ENCODE results near the gene PHC3.

DNA sequence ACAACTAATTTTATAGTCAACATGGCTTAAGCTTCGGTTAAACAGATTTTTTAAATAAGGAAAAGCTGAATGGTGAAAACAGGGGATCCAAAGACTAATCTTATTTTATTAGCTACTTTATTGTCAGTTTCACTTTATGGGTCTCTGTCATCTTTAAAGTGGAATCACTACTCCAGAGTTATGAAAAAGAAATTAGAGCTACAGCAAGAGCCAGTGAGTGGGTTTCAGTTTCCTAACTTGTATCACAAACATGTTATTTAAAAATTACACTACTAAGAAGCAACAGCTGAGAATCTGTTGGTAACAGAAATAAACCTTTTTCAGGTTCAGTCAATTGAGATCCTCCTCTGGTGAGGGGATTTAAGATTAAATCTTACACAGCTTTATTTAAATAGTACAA lies 10.0 kb downstream of the PHC3 start:
- TF ChIP-seq CTCF (IDR thresholded peaks at IDR 0.05; ENCODE audit: poor library complexity, severe bottlenecking) = no peak
- TF ChIP-seq RAD21 (conservative IDR thresholded peaks at IDR 0.05) = no peak
- TF ChIP-seq SMC3 (conservative IDR thresholded peaks at IDR 0.05; ENCODE audit: poor library complexity) = no peak
- TF ChIP-seq TAF1 (IDR thresholded peaks at IDR 0.05; ENCODE audit: low read depth) = no peak
- TF ChIP-seq EZH2 (IDR thresholded peaks at IDR 0.05; ENCODE audit: borderline replicate concordance, insufficient read depth, low read length, poor library complexity, severe bottlenecking) = no peak

All from neural cell (in vitro differentiated cells).